ENCODE data around the gene RNF150. TPM values are rescaled to one million over a fixed set of nuclear protein-coding genes. Genes with fewer than 3 reads are reported as not detected.

Gene RNF150
- total RNA-seq, 1 donor from 2014 or later, result 0.05 TPM

GRCh38 chr4:140887467-140887866 lies 245.8 kb downstream of the RNF150 start:
- no peaks in the 10 kb centered on the region for H3K36me3 Mint-ChIP-seq (ENCODE audit: low read depth)
- H3K4me3 Mint-ChIP-seq (ENCODE audit: low read depth), result no peak overlapping the region
- DNase-seq (ENCODE audit: low spot score), result no peak
- H3K27me3 Mint-ChIP-seq (ENCODE audit: low read depth), result peaks cover 2% of the 10 kb centered on the region
- no peaks in the 10 kb centered on the region for H3K4me1 Mint-ChIP-seq (ENCODE audit: low read depth)
- intact Hi-C loops (cut with micrococcal nuclease), result no loop called here
- H3K27ac Mint-ChIP-seq, result no peak overlapping the region
- no peaks in the 10 kb centered on the region for H3K9me3 Mint-ChIP-seq

DNA sequence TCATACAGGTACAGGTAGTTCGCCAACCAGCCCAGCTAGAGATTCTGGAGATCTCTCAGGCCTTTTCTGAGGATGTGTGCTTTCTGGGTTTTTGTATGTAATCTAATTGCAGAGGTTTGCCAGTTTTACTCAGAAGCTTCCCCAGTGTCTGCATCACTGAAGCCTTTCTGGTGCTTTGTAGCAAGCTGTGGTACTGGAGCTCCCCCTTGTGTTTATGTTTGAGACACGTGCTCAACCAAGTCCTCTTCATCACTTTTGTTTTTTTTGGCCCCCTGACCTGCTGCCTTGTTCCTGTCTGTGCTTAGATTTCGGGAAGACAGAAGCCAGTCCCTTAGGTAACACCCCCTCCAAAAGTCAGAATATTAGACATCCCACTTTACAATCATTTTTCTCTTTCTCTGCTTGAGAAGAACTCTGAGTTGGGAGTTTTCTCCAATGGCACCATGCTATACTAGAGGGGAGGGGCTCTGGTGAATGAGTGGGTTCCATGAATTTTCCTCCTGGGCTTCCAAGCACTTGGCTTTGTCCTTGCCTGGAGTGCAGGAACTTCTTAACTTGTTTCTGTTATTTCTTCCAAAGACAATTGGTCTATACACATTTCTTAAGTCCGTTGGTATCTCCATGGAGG lies 248.7 kb downstream of the RNF150 start:
- Mint-ChIP-seq H3K27me3 (ENCODE audit: low read depth) (peaks cover 1% of the 10 kb centered on the region), H3K9me3 (no peaks in the 10 kb centered on the region), H3K27ac (no peak overlapping the region), H3K36me3 (ENCODE audit: low read depth) (no peaks in the 10 kb centered on the region), H3K4me3 (ENCODE audit: low read depth) (no peak overlapping the region), H3K4me1 (ENCODE audit: low read depth) (no peaks in the 10 kb centered on the region)
- intact Hi-C loops (cut with micrococcal nuclease), result loop anchor here (1.0 kb wide), 1 partner anchor 23 kb away; no protein-coding TSS in a partner anchor
- peak; percentile 11 for DNase-seq (ENCODE audit: low spot score)

GRCh38 chr4:140877781-140878180 lies 255.5 kb downstream of the RNF150 start:
- Mint-ChIP-seq H3K4me3 (ENCODE audit: low read depth) (no peak overlapping the region), H3K36me3 (ENCODE audit: low read depth) (no peaks in the 10 kb centered on the region), H3K27me3 (ENCODE audit: low read depth) (peaks cover 7% of the 10 kb centered on the region), H3K9me3 (no peaks in the 10 kb centered on the region), H3K4me1 (ENCODE audit: low read depth) (no peaks in the 10 kb centered on the region), H3K27ac (no peak overlapping the region)
- DNase-seq (ENCODE audit: low spot score), result no peak
- intact Hi-C loops (cut with micrococcal nuclease), result no loop called here

DNA sequence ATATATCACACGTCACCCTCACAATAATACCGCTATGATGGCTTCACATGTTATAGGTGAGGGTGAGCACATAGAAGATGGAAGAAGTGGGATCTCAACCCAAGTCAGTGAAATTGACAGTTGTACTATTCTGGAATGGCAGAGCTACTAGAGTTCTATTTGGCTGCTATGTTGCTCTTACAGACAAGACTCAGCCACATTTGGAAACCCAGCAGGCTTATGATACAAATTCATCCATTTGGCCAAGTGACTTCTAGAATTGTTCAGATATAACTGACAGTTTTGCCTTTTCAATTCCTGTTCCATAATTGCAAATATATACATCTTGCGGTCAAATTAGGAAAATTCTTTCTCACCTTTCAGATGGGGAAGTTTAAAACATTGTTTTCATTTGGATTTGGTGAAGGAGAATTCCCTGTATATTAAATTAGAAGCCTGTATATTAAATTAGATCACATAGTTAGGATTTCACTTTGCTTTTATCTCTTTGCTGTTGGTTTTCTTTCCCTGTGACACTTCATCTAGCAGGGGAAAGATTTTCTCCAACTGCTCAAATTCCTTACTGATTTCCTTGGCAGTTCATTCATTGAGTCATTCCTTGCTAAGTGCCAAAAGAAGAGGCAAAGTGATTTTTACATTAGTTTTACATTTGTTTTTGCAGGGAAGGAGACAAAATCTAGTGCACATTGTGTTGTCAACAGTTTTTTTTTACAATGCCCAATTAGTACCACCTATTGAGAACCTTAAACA lies 256.5 kb downstream of the RNF150 start:
- DNase-seq (ENCODE audit: low spot score), result no peak
- H3K27me3 Mint-ChIP-seq (ENCODE audit: low read depth), result peaks cover 14% of the 10 kb centered on the region
- no peaks in the 10 kb centered on the region for H3K9me3 Mint-ChIP-seq
- no peaks in the 10 kb centered on the region for H3K4me1 Mint-ChIP-seq (ENCODE audit: low read depth)
- no peaks in the 10 kb centered on the region for H3K36me3 Mint-ChIP-seq (ENCODE audit: low read depth)
- no peak overlapping the region for H3K27ac Mint-ChIP-seq
- H3K4me3 Mint-ChIP-seq (ENCODE audit: low read depth), result no peak overlapping the region
- intact Hi-C loops (cut with micrococcal nuclease), result no loop called here

- intact Hi-C loops (cut with micrococcal nuclease), result no loop called here
- H3K4me1 Mint-ChIP-seq (ENCODE audit: low read depth), result no peaks in the 10 kb centered on the region
- no peak overlapping the region for H3K4me3 Mint-ChIP-seq (ENCODE audit: low read depth)
- H3K27ac Mint-ChIP-seq, result no peak overlapping the region
- no peaks in the 10 kb centered on the region for H3K9me3 Mint-ChIP-seq
- no peaks in the 10 kb centered on the region for H3K36me3 Mint-ChIP-seq (ENCODE audit: low read depth)
- H3K27me3 Mint-ChIP-seq (ENCODE audit: low read depth), result peaks cover 13% of the 10 kb centered on the region
- no peak for DNase-seq (ENCODE audit: low spot score)
Measured at GRCh38 chr4:140875746-140876452, 257.4 kb downstream of the RNF150 start.

DNA sequence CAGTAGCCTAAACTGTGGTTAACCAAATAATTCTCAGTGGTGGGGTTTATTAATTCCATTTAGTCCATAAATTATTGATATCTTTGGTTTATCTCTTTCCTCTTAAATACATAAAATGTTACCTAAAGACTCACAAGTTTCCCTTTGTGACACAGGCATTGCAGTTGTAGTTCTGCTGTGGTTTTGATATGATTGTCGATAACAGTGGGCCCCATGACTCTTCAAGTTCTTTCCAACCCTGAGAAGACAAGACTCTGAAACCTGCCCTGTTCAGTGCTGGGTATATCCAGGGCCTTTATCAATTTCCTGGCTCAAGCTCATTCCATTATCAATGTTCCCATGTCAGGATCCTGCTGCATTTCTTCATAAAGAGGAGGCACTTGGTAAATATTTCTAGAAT lies 259.2 kb downstream of the RNF150 start:
- no peak overlapping the region for H3K27ac Mint-ChIP-seq

DNA sequence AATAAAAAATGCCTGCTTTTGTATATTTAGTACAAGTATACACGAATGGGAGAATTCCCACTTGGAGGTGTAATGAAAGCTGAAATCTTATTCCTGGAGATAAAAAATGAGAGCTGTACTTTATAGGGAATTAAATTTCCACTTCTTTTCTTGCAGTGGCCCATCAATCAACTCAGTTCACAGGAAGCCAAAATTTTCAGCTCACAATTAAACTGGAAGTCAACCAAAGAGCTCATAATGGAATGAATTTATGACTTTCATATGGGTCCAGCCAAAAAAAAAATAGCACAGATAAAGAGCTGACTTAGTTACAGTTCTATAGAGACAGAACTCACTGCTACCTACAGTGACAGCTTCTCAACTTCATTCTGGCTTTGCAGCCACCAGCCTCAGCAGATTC lies 261.9 kb downstream of the RNF150 start:
- no peak overlapping the region for H3K27ac Mint-ChIP-seq
- H3K36me3 Mint-ChIP-seq (ENCODE audit: low read depth), result no peaks in the 10 kb centered on the region
- H3K4me3 Mint-ChIP-seq (ENCODE audit: low read depth), result no peak overlapping the region
- H3K9me3 Mint-ChIP-seq, result no peaks in the 10 kb centered on the region
- no peaks in the 10 kb centered on the region for H3K4me1 Mint-ChIP-seq (ENCODE audit: low read depth)
- intact Hi-C loops (cut with micrococcal nuclease), result no loop called here
- no peak for DNase-seq (ENCODE audit: low spot score)
- peaks cover 14% of the 10 kb centered on the region for H3K27me3 Mint-ChIP-seq (ENCODE audit: low read depth)

More for the DNA sequence above, 259.2 kb downstream of the RNF150 start:
- H3K27me3 Mint-ChIP-seq (ENCODE audit: low read depth), result peaks cover 17% of the 10 kb centered on the region
- no peaks in the 10 kb centered on the region for H3K4me1 Mint-ChIP-seq (ENCODE audit: low read depth)
- H3K4me3 Mint-ChIP-seq (ENCODE audit: low read depth), result no peak overlapping the region
- intact Hi-C loops (cut with micrococcal nuclease), result no loop called here
- no peaks in the 10 kb centered on the region for H3K36me3 Mint-ChIP-seq (ENCODE audit: low read depth)
- DNase-seq (ENCODE audit: low spot score), result no peak
- H3K9me3 Mint-ChIP-seq, result no peaks in the 10 kb centered on the region

- H3K9me3 Mint-ChIP-seq, result no peaks in the 10 kb centered on the region
Measured at GRCh38 chr4:140870427-140870826, 262.8 kb downstream of the RNF150 start.

GRCh38 chr4:140869446-140869845 lies 263.8 kb downstream of the RNF150 start:
- intact Hi-C loops (cut with micrococcal nuclease), result no loop called here
- H3K9me3 Mint-ChIP-seq, result no peaks in the 10 kb centered on the region
- DNase-seq (ENCODE audit: low spot score), result no peak

More at GRCh38 chr4:140870427-140870826, 262.8 kb downstream of the RNF150 start:
- intact Hi-C loops (cut with micrococcal nuclease), result no loop called here
- DNase-seq (ENCODE audit: low spot score), result no peak
- H3K27ac Mint-ChIP-seq, result no peak overlapping the region
- no peaks in the 10 kb centered on the region for H3K36me3 Mint-ChIP-seq (ENCODE audit: low read depth)
- no peaks in the 10 kb centered on the region for H3K4me1 Mint-ChIP-seq (ENCODE audit: low read depth)
- peaks cover 13% of the 10 kb centered on the region for H3K27me3 Mint-ChIP-seq (ENCODE audit: low read depth)
- no peak overlapping the region for H3K4me3 Mint-ChIP-seq (ENCODE audit: low read depth)

GRCh38 chr4:140867356-140867755 lies 265.9 kb downstream of the RNF150 start:
- H3K27me3 Mint-ChIP-seq (ENCODE audit: low read depth), result peaks cover 14% of the 10 kb centered on the region
- H3K9me3 Mint-ChIP-seq, result no peaks in the 10 kb centered on the region
- DNase-seq (ENCODE audit: low spot score), result no peak
- no peaks in the 10 kb centered on the region for H3K36me3 Mint-ChIP-seq (ENCODE audit: low read depth)
- intact Hi-C loops (cut with micrococcal nuclease), result no loop called here
- no peak overlapping the region for H3K4me3 Mint-ChIP-seq (ENCODE audit: low read depth)
- H3K27ac Mint-ChIP-seq, result no peak overlapping the region
- H3K4me1 Mint-ChIP-seq (ENCODE audit: low read depth), result peaks cover 2% of the 10 kb centered on the region

More at GRCh38 chr4:140869446-140869845, 263.8 kb downstream of the RNF150 start:
- Mint-ChIP-seq H3K27me3 (ENCODE audit: low read depth) (peaks cover 14% of the 10 kb centered on the region), H3K27ac (no peak overlapping the region), H3K36me3 (ENCODE audit: low read depth) (no peaks in the 10 kb centered on the region), H3K4me1 (ENCODE audit: low read depth) (no peaks in the 10 kb centered on the region), H3K4me3 (ENCODE audit: low read depth) (no peak overlapping the region)

DNA sequence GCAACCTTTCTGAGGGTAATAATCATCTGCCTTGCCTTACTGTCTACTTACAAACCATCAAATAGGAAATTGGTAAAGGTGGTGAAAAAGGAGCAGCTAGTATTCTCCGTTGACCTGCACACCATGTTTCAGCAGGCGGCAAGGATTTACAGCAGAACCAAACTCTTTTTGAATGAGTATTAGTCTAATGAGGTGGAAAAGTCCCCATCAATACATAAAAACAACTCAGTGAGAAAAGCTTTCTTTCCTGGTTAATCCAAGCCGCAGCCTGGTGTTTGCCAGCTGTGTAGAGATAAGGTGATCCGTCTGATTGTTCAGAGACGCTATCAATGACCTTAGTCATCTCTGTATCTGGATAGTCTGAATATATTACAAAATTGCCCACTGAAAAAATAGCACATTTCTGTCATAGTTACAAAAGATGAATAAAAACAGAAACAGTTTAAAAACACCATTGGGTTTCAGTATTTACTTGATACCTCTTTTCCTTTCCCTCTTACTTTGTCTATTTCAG lies 266.7 kb downstream of the RNF150 start:
- H3K9me3 Mint-ChIP-seq, result no peaks in the 10 kb centered on the region
- DNase-seq (ENCODE audit: low spot score), result no peak
- H3K4me3 Mint-ChIP-seq (ENCODE audit: low read depth), result no peak overlapping the region
- peaks cover 11% of the 10 kb centered on the region for H3K27me3 Mint-ChIP-seq (ENCODE audit: low read depth)
- no peaks in the 10 kb centered on the region for H3K36me3 Mint-ChIP-seq (ENCODE audit: low read depth)
- H3K4me1 Mint-ChIP-seq (ENCODE audit: low read depth), result peaks cover 2% of the 10 kb centered on the region
- H3K27ac Mint-ChIP-seq, result no peak overlapping the region
- intact Hi-C loops (cut with micrococcal nuclease), result no loop called here

DNA sequence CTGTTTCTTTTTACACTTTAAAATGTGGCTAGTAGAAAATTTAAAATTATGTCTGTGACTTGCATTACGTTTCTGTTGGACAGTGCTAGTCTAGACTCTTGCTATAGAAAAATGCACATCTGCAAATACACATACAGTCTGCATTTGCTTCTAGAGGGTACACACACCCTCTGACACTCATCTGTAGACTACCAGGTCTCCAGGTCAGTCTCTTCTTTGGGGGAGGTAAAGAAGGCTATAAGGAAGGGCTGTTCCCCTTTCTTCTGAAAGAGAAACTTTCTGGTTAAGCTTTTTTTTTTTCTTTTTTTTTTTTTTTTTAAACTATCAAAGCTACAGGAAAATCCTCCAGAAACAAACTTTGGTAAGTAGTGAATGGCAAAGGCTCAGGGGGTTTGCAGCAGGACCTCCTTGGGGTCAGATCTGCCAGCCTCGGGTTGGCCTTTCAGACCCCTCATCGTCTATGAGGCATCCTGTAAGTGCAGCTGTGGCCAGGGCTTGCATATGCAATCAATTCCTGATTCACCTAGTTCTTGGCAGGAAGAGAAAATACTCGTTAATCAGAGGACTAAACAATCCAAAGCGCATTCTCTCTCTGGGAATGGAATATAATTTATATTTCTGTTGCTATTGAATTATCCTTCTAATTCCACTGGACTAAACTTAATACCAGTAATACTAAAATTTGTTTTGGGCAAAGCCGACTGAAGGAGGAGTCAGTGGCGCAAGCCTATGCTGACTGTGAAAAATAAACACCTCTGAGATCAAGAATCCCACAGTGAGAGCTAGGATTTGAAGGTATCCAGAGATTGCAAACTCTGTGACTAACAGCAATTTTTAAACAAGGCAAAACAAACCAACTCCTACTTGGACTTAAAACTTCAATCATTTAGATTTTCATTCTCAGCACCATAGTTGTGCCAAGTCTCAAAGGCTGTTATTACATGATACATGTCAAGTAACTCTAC lies 267.7 kb downstream of the RNF150 start:
- no peaks in the 10 kb centered on the region for H3K36me3 Mint-ChIP-seq (ENCODE audit: low read depth)
- H3K4me1 Mint-ChIP-seq (ENCODE audit: low read depth), result peaks cover 2% of the 10 kb centered on the region
- DNase-seq (ENCODE audit: low spot score), result no peak
- H3K4me3 Mint-ChIP-seq (ENCODE audit: low read depth), result no peak overlapping the region
- H3K27ac Mint-ChIP-seq, result no peak overlapping the region
- no peaks in the 10 kb centered on the region for H3K9me3 Mint-ChIP-seq
- intact Hi-C loops (cut with micrococcal nuclease), result no loop called here
- peaks cover 14% of the 10 kb centered on the region for H3K27me3 Mint-ChIP-seq (ENCODE audit: low read depth)
